HepG2 (cell line): ENCODE results near the gene C19orf73. TPM values are rescaled to one million over a fixed set of nuclear protein-coding genes. Genes with fewer than 3 reads are reported as not detected.

ENCODE experiments used
- ARID4A ChIP-seq: sonication (generic); formaldehyde crosslinking; IDR thresholded peaks from 2 replicates; pipeline ENCODE4 v1.5.0; 2020; ENCODE audit warnings: mild to moderate bottlenecking, missing genetic modification reagents, borderline replicate concordance
- ELF1 ChIP-seq: sonication (generic); formaldehyde crosslinking; IDR thresholded peaks from 2 replicates; pipeline ENCODE4 v1.4.0; 2020; ENCODE audit warnings: missing genetic modification reagents
- FIP1L1 ChIP-seq: fragments of 200-400 bp; formaldehyde crosslinking; IDR thresholded peaks from 2 replicates; pipeline ENCODE4 v1.6.1; 2018; ENCODE audit warnings: low read depth, mild to moderate bottlenecking, low read length, moderate library complexity, borderline replicate concordance; ENCODE audit not compliant: insufficient read depth
- HMGXB4 ChIP-seq, 2 experiments: sonication (generic) in 1 of 2; formaldehyde crosslinking in 1 of 2; IDR thresholded peaks; 2 replicates each; pipeline versions ENCODE4 v1.4.0 to v1.6.1; 2018 to 2020; ENCODE audit warnings: missing genetic modification reagents in 2 of 2, borderline replicate concordance in 1 of 2, low read depth in 1 of 2, mild to moderate bottlenecking in 1 of 2, missing biosample characterization in 1 of 2
- KDM5B ChIP-seq: sonication (generic); formaldehyde crosslinking; IDR thresholded peaks from 2 replicates; pipeline ENCODE4 v1.4.0; 2020; ENCODE audit warnings: missing genetic modification reagents, mild to moderate bottlenecking, borderline replicate concordance
- PAXIP1 ChIP-seq: sonication (generic); formaldehyde crosslinking; conservative IDR thresholded peaks from 2 replicates; pipeline ENCODE4 v1.4.0; 2020; ENCODE audit warnings: mild to moderate bottlenecking, missing genetic modification reagents, moderate library complexity
- PITX1 ChIP-seq: sonication (generic); formaldehyde crosslinking; IDR thresholded peaks from 2 replicates; pipeline ENCODE4 v1.5.1; 2020; ENCODE audit warnings: mild to moderate bottlenecking, missing genetic modification reagents
- ZBTB1 ChIP-seq: sonication (generic); formaldehyde crosslinking; IDR thresholded peaks from 2 replicates; pipeline ENCODE4 v1.4.0; 2020; ENCODE audit warnings: missing genetic modification reagents, borderline replicate concordance
- ZNF33A ChIP-seq: sonication (generic); formaldehyde crosslinking; IDR thresholded peaks from 2 replicates; pipeline ENCODE4 v1.5.1; 2020; ENCODE audit warnings: missing genetic modification reagents, mild to moderate bottlenecking, moderate library complexity, borderline replicate concordance
- ZNF546 ChIP-seq: sonication (generic); formaldehyde crosslinking; conservative IDR thresholded peaks from 2 replicates; pipeline ENCODE4 v1.8.1; 2023; ENCODE audit warnings: mild to moderate bottlenecking, missing genetic modification reagents
- ZNF550 ChIP-seq: sonication (generic); formaldehyde crosslinking; IDR thresholded peaks from 2 replicates; pipeline ENCODE4 v1.4.0; 2020; ENCODE audit warnings: mild to moderate bottlenecking, missing genetic modification reagents, borderline replicate concordance
- ZNF687 ChIP-seq: sonication (generic); formaldehyde crosslinking; IDR thresholded peaks from 2 replicates; pipeline ENCODE4 v1.5.1; 2020; ENCODE audit warnings: mild to moderate bottlenecking, missing genetic modification reagents, moderate library complexity
- polyA plus RNA-seq, 8 experiments: library from polyadenylated mRNA; depleted of rRNA in 3 of 8; stranded (reverse) in 7 of 8; unstranded in 1 of 8; fragments of >200 nt; fragmentation: Illumina TruSeq in 4 of 8; extraction: Trizol in 4 of 8; gene quantifications; 2 replicates each; pipeline versions ENCODE4 v1.2.1 to v1.2.3, GENCODE V29; 2011 to 2016; ENCODE audit warnings: low read depth in 4 of 8, missing spikeins in 1 of 8, mixed read lengths in 1 of 8; ENCODE audit not compliant: insufficient read depth in 1 of 8
- total RNA-seq, 5 experiments: library from RNA; depleted of rRNA; stranded (reverse); fragments of >200 nt; fragmentation: Illumina TruSeq; extraction: Trizol; gene quantifications; 2 replicates each; pipeline ENCODE4 v1.2.3, GENCODE V29; 2016; ENCODE audit warnings: low read depth in 1 of 5

Gene C19orf73
- total and polyA plus RNA-seq, 2 of the 13 experiments (the other 11 are each of a cell fraction or from before 2014, with no cell fraction given) = 1.4 to 1.5 TPM

- TF ChIP-seq ZBTB1 (CRISPR knock-in tag) = no peak
- TF ChIP-seq ELF1 = 0 out of 2 replicates have a peak, but pooled peaks have one; percentile 25
- peak; percentile 79 for TF ChIP-seq ZNF687 (CRISPR knock-in tag)
- no peak for TF ChIP-seq ZNF550
- no peak for TF ChIP-seq FIP1L1
- peak; percentile 44; the same call in 1 of the 2 replicates for TF ChIP-seq PITX1
- TF ChIP-seq KDM5B (CRISPR knock-in tag) = peak; percentile 31; the same call in 1 of the 2 replicates
- TF ChIP-seq PAXIP1 (CRISPR knock-in tag) = peak; percentile 56
- peak; percentile 71; the same call in 1 of the 2 replicates for TF ChIP-seq ARID4A (CRISPR knock-in tag)
- no peak for TF ChIP-seq ZNF33A (CRISPR knock-in tag)
- TF ChIP-seq HMGXB4 (CRISPR knock-in tag; IDR thresholded peaks at IDR 0.05; ENCODE audit: borderline replicate concordance in 1 of 2, low read depth in 1 of 2) = no peak
- no peak for TF ChIP-seq ZNF546
Measured at GRCh38 chr19:49157445-49158224, 38.7 kb upstream of the C19orf73 start, which contains the start of gene TRPM4 (continued).
